HG02943 (cell line): ENCODE results near the gene TYW1.
A peak's percentile ranks its signal among the peaks of the same experiment; 100 is the strongest.
"Not testable (repeated sequence)": the region's sequence is repeated elsewhere in the genome, so short reads cannot be mapped to it uniquely, and the experiment has no call there.

Experiments
- ATAC-seq: cut with Tn5 transposase; IDR thresholded peaks from one replicate; pipeline ENCODE4 v1.9.1; 2021; ENCODE audit warnings: mild to moderate bottlenecking, low read depth, moderate library complexity; ENCODE audit not compliant: unreplicated experiment

The TYW1 gene

DNA sequence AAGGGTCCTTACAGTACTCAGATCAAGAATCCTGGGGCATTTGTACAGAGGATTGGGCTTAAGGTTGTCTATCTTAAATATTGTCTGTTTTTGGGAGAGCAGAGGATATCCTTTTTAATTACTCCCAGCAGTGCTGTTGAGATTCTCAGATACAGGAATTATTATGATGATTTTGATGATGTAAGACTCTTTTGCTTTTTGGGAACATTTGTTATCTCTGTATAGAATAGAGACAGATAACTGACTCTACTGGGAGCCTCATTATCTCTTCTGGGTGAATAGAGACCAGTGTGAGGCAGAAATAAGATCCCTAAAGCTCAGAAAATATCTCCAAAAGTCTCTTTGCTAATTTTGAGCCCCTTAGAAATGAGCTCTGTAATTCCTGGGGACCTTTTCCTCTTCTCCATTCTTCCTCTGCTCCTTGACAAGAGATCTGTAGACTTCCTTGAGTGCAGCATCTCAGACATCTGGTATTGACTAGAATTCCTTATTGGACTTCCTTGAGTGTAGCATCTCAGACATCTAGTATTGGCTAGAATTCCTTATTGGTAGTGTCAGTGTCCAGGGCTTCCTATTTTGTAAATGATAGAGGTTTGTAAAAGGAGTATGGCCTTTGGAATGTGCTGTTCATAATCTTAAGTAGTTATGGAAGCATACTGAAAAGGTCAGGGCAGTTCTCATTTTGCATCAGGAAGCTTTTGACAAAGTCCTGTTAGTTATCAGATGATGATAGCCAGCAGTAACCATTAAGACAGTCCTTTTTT is 118.0 kb downstream of the TYW1 start:
- ATAC-seq = not testable (repeated sequence)

DNA sequence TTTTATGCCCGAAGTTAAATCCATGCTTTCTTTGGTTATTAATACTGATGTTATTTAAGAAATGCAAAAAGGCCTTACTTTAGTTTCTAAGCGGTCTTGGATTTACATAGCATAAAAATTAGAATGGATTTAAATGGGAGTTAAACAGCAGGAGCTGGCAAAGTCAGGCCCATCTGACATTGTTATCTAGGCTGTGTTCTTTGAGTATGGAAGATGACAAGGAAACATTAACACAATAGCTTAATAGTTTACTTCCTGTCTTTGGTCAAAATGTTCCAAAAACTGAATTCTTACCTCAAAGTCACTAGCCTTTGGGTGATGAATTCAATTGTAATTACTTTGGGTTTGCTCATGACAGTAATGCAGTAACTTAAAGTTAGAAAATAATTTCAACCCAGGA is 123.9 kb downstream of the TYW1 start:
- not testable (repeated sequence) for ATAC-seq

DNA sequence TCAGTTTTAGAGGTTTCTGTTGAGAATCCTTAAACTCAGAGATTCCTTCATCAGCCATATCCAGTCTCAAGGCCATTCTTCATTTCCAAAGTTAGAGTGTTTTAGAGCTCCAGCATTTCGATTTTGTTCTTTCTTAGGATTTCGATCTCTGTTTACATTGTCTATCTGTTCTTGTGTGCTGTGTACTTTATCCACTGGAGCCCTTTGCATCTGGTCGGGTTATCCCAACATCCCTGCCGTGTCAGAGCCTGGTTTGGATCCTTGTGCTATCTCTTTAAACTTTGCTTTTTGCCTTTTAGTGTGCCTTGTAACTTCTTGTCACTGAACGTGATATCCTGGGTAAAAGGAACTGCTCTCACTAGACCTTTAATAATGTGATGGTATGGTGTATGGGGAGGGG is 131.6 kb downstream of the TYW1 start:
- not testable (repeated sequence) for ATAC-seq

GRCh38 chr7:67130766-67131165 is 134.1 kb downstream of the TYW1 start:
- ATAC-seq = not testable (repeated sequence)

- not testable (repeated sequence) for ATAC-seq
Measured at GRCh38 chr7:67134912-67135311, 138.3 kb downstream of the TYW1 start.

DNA sequence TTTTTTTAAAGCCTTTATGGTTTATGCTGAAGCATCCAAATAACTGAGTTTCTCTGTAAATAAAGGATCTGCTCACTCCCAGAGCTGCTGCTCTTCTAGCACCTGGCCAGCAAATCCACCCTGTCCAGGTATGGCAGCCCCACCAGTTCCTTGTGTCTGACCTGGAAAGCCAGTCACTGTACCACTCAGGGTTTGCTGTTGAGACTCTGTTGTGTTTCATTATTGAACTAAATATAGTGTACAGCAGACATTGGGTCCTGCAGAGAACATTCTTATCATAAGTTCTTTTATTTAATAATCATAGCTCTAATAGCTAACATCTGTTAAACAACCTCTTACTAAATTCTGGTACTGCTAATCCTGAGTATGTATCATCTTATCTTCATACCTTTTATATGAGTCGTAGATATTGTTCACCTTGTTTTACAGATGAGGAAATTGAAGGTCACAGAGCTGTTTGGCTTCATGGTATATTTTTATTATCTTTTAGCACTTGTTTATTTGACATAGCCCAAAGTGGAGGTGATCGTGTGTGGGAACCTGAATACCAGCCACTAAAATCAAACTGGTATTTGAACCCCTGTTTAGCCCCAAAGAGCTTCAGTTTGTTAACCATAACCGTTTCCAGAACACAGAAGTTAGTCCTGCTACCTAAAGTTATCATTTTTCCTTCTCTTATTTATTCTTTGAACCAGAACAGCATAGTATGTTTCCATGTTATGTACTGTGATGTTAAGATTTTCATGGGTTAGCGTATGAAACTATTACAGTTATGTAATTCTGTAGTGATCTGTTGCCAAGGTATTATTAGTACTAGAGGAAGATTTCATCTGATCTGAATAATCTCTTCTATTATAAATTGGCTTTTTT is 139.2 kb downstream of the TYW1 start:
- ATAC-seq = not testable (repeated sequence)

GRCh38 chr7:67137489-67137888 is 140.9 kb downstream of the TYW1 start:
- ATAC-seq = not testable (repeated sequence)

- not testable (repeated sequence) for ATAC-seq
Measured at GRCh38 chr7:67139876-67140275, 143.2 kb downstream of the TYW1 start.

DNA sequence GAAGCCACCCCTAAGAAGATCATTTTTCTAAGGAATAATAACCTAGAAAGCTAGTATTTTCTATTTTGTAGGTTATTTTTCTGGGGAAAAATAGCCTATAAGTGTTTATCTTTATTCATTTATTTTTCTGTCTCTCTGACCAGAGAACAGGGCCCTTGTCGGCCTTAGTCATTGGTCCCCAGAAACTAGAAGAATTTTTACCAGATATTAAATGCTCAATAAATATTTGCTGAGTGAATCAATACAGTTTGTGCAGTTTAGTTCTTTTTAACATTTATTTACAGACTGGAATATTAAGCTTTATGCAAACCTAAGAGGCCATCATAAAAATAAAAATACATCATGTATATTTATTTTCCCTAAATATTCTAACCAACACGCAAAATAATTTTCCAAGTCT is 144.4 kb downstream of the TYW1 start:
- not testable (repeated sequence) for ATAC-seq

DNA sequence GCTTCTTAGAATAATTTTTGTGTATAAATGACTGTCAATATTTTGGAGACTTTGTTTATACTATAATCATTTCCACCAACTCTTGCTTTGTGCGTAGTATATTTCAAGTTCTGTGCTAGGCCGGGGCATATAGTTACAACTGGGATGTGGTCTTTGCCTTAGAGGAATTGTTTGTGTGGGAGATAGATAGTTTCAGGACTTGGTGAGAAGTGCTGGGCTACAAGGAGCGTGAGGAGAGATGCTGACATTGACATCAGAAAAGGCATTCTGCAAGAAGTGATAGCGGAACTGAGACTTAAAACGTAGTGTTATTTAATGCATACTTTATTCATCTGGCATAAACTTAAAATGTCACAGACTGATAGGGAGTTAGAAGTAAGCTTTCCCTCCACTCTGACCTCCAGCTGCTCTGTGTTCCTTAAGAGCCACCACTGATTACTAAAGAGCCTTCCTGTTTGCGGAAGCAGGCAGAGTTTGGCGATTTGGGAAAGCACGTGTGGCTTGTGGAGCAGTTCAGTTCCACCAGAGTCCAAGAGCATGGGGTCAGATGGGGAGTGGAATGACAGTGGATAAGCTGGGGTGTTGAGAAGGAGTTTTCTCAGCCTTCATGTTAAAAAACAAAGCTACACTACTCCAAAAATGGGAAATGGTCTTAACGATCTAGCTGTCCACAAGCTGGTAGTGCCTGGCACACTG is 146.6 kb downstream of the TYW1 start:
- not testable (repeated sequence) for ATAC-seq

- ATAC-seq = not testable (repeated sequence)
Measured at GRCh38 chr7:67145581-67146193, 149.1 kb downstream of the TYW1 start.

DNA sequence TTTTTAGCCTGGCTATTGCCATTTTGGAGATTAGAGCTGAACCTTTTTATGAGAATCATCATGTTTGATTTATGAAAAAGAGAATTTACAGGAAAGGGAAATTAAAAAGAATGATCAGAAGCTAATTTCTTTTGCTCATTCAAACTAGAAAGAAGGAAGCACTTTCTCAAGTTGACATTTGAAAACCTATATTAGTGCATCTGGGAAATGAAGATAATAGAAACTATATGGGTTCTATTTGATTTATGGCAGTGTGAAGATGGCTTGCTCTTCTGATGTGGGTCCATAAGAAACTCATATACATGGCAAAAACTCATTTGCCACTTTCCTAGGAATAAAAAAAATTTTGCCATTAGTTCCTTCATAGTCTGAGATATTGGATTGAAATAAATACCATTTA is 152.5 kb downstream of the TYW1 start:
- ATAC-seq = not testable (repeated sequence)

GRCh38 chr7:67154374-67154773 is 157.7 kb downstream of the TYW1 start:
- not testable (repeated sequence) for ATAC-seq

DNA sequence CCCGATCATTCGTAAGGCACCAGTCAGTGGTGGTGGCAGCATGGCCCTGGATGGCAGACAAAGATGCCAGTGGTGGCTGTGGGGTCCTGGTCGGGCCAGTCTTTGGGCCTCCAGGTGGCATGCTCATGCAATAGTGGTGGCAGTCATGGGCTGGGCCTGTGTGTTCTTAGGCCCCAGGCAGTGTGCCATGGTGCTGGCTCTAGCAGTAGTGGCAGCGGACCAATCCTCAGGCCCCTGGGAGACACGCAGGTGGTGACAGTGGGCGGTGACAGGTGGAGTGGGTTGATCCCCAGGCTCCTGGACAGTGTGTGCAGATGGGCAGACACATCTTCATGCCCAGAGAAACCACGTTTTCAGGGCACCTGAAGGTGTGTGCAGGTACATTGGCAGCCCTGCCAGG is 159.4 kb downstream of the TYW1 start:
- ATAC-seq = not testable (repeated sequence)

- not testable (repeated sequence) for ATAC-seq
Measured at GRCh38 chr7:67163285-67163684, 166.7 kb downstream of the TYW1 start.

DNA sequence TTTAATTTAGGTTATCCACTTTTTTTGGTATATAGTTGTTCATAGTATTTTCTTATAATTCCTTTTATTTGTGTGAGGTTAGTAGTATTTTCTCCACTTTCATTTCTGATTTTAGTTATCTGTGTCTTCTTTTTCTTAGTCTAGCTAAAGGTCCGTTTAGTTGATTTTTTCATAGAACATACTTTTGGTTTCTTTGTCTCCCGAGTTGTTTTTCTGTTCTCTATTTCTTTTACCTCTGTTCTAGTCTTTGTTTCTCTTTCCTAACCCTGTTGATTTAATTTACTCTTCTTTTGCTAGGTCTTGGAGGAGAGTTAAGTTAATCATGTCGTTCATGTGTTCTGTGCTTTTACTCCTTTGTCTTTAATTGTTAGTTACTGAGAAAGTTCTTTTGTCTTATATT is 174.5 kb downstream of the TYW1 start:
- peak; percentile 73 for ATAC-seq

DNA sequence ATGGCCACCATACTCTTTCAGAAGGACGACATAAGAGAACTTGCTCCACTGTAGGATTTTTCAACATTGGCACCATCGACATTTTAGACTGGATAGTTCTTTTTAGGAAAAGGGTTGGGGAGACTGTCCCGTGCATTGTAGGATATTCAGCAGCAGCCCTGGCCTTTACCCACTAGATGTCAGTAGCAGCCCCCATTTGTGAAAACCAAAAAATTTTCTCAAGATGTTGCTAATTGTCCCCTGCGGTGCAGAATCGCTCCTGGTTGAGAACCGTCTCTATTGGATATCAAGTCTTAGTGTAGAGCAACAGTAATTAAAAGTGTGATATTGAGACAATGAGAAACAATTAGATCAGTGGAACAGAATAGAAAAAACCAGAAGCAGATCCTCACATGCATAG is 180.1 kb downstream of the TYW1 start:
- ATAC-seq = not testable (repeated sequence)

- ATAC-seq = not testable (repeated sequence)
Measured at GRCh38 chr7:67178915-67179688, 182.5 kb downstream of the TYW1 start.

- ATAC-seq = not testable (repeated sequence)
Measured at GRCh38 chr7:67182956-67183750, 186.5 kb downstream of the TYW1 start.
